OCI-LY1 (cell line): ENCODE data around the gene MITD1.
"Not testable (repeated sequence)": the region's sequence is repeated elsewhere in the genome, so short reads cannot be mapped to it uniquely, and the experiment has no call there.

ENCODE experiments used
- H2AFZ ChIP-seq: fragments of 200-600 bp; sonication (generic), shearing (Covaris generic); 2 replicates; pipeline ENCODE4 v1.6.0; 2014; ENCODE audit warnings: antibody characterized with exemption, mild to moderate bottlenecking, low read length
- H3F3A ChIP-seq: fragments of 200-600 bp; sonication (generic), shearing (Covaris generic); 2 replicates; pipeline ENCODE4 v1.6.0; 2014; ENCODE audit warnings: mild to moderate bottlenecking, antibody characterized with exemption, low read length, moderate library complexity; ENCODE audit not compliant: insufficient read depth
- H3K27ac ChIP-seq: fragments of 200-600 bp; sonication (generic); 2 replicates; pipeline ENCODE4 v1.5.1; 2014; ENCODE audit warnings: low read length, mixed run types, mild to moderate bottlenecking, low read depth; ENCODE audit not compliant: poor library complexity, severe bottlenecking
- H3K27me3 ChIP-seq: fragments of 200-600 bp; sonication (generic); 2 replicates; pipeline ENCODE4 v1.6.0; 2014; ENCODE audit warnings: antibody characterized with exemption, mild to moderate bottlenecking, low read length, moderate library complexity; ENCODE audit not compliant: insufficient read depth
- H3K36me3 ChIP-seq: fragments of 200-600 bp; sonication (generic); 2 replicates; pipeline ENCODE4 v1.6.1; 2014; ENCODE audit warnings: mild to moderate bottlenecking, antibody characterized with exemption, low read length, moderate library complexity, mixed read lengths; ENCODE audit not compliant: insufficient read depth
- H3K4me1 ChIP-seq: fragments of 200-600 bp; sonication (generic); 2 replicates; pipeline ENCODE4 v1.5.1; 2014; ENCODE audit warnings: mild to moderate bottlenecking, low read length, moderate library complexity; ENCODE audit not compliant: insufficient read depth, severe bottlenecking
- H3K4me2 ChIP-seq: fragments of 200-600 bp; sonication (generic), shearing (Covaris generic); 2 replicates; pipeline ENCODE4 v1.6.1; 2014; ENCODE audit warnings: low read length
- H3K4me3 ChIP-seq: fragments of 200-600 bp; sonication (generic); 2 replicates; pipeline ENCODE4 v1.5.1; 2014; ENCODE audit warnings: low read length, low read depth, mild to moderate bottlenecking, mixed read lengths; ENCODE audit not compliant: poor library complexity, severe bottlenecking
- H3K79me2 ChIP-seq: fragments of 200-600 bp; shearing (Covaris generic); 2 replicates; pipeline ENCODE4 v1.6.1; 2016; ENCODE audit warnings: mixed run types, low read length, mixed read lengths; ENCODE audit not compliant: insufficient read depth
- H3K9ac ChIP-seq: fragments of 200-600 bp; sonication (generic), shearing (Covaris generic); 2 replicates; pipeline ENCODE4 v1.6.1; 2014; ENCODE audit warnings: mild to moderate bottlenecking, low read length, mixed read lengths
- H3K9me2 ChIP-seq: fragments of 200-600 bp; sonication (generic), shearing (Covaris generic); 2 replicates; pipeline ENCODE4 v1.6.1; 2014; ENCODE audit warnings: low read depth, mild to moderate bottlenecking, low read length, mixed read lengths
- H3K9me3 ChIP-seq: fragments of 200-600 bp; shearing (Covaris generic); 2 replicates; pipeline ENCODE4 v1.6.1; 2014; ENCODE audit warnings: low read length, mixed read lengths
- H4K20me1 ChIP-seq: fragments of 200-600 bp; sonication (generic), shearing (Covaris generic); 2 replicates; pipeline ENCODE4 v1.6.0; 2016; ENCODE audit warnings: mild to moderate bottlenecking, low read length; ENCODE audit not compliant: insufficient read depth
- CTCF ChIP-seq: fragments of 200-600 bp; sonication (generic), shearing (Covaris generic); IDR thresholded peaks from 2 replicates; pipeline ENCODE4 v1.5.1; 2017; ENCODE audit warnings: mild to moderate bottlenecking, antibody characterized with exemption, low read length, moderate library complexity, mixed read lengths
- EZH2 ChIP-seq: fragments of 200-600 bp; sonication (generic), shearing (Covaris generic); IDR thresholded peaks from 2 replicates; pipeline ENCODE4 v1.8.0; 2017; ENCODE audit warnings: borderline replicate concordance, mixed run types, mild to moderate bottlenecking, antibody characterized with exemption, low read length, moderate library complexity, mixed read lengths

MITD1 gene

GRCh38 chr2:99140860-99141109, 40.1 kb downstream of the MITD1 start:
- H3K9me3 ChIP-seq: no peaks in the 10 kb centered on the region
- no peaks in the 10 kb centered on the region for H3F3A ChIP-seq
- no peaks in the 10 kb centered on the region for H3K9me2 ChIP-seq
- H3K79me2 ChIP-seq: 0 out of 2 replicates have a peak, but pooled peaks cover 3% of the 10 kb centered on the region
- peak overlapping the region; percentile 85 for H3K4me2 ChIP-seq
- H3K36me3 ChIP-seq: no peaks in the 10 kb centered on the region
- H3K4me3 ChIP-seq: peak overlapping the region; percentile 84
- H3K27ac ChIP-seq: peak overlapping the region; percentile 43
- 0 out of 2 replicates have a peak overlapping the region, but pooled peaks have one; percentile 53 for H2AFZ ChIP-seq
- H3K27me3 ChIP-seq: no peaks in the 10 kb centered on the region
- TF ChIP-seq EZH2 (no peak), CTCF (no peak)
- peaks cover 22% of the 10 kb centered on the region for H3K4me1 ChIP-seq
- H3K9ac ChIP-seq: peak overlapping the region; percentile 77
- no peaks in the 10 kb centered on the region for H4K20me1 ChIP-seq

- Histone ChIP-seq H3K4me1 (peaks cover 22% of the 10 kb centered on the region), H3K79me2 (0 out of 2 replicates have a peak, but pooled peaks cover 3% of the 10 kb centered on the region), H3K9me3 (no peaks in the 10 kb centered on the region), H4K20me1 (no peaks in the 10 kb centered on the region), H3K27ac (peak overlapping the region; percentile 43), H3K27me3 (no peaks in the 10 kb centered on the region), H3F3A (no peaks in the 10 kb centered on the region), H3K36me3 (no peaks in the 10 kb centered on the region), H3K9me2 (no peaks in the 10 kb centered on the region), H3K4me3 (peak overlapping the region; percentile 84), H3K4me2 (peak overlapping the region; percentile 85), H3K9ac (peak overlapping the region; percentile 77), H2AFZ (0 out of 2 replicates have a peak overlapping the region, but pooled peaks have one; percentile 53)
- TF ChIP-seq EZH2 (no peak), CTCF (no peak)
Measured at GRCh38 chr2:99140056-99140859, 40.6 kb downstream of the MITD1 start.

- Histone ChIP-seq H4K20me1 (no peaks in the 10 kb centered on the region), H3K4me3 (no peak overlapping the region), H3K4me2 (no peak overlapping the region), H3K79me2 (0 out of 2 replicates have a peak, but pooled peaks cover 3% of the 10 kb centered on the region), H3K27ac (no peak overlapping the region), H3K4me1 (peaks cover 22% of the 10 kb centered on the region), H3K9me2 (no peaks in the 10 kb centered on the region), H3K36me3 (no peaks in the 10 kb centered on the region), H2AFZ (no peak overlapping the region), H3F3A (no peaks in the 10 kb centered on the region), H3K9me3 (no peaks in the 10 kb centered on the region), H3K27me3 (no peaks in the 10 kb centered on the region), H3K9ac (no peak overlapping the region)
- TF ChIP-seq CTCF (no peak), EZH2 (no peak)
Measured at GRCh38 chr2:99139003-99139402, 41.9 kb downstream of the MITD1 start.

- H4K20me1 ChIP-seq, H3F3A ChIP-seq, H3K79me2 ChIP-seq, H3K36me3 ChIP-seq, H3K9ac ChIP-seq, H3K9me2 ChIP-seq, H3K9me3 ChIP-seq, H2AFZ ChIP-seq, H3K27ac ChIP-seq, H3K27me3 ChIP-seq, H3K4me2 ChIP-seq, H3K4me1 ChIP-seq, H3K4me3 ChIP-seq: not testable (repeated sequence)
Measured at GRCh38 chr2:99135044-99135556, 45.8 kb downstream of the MITD1 start.
